ENCODE data around the gene ACTL10.
"Not testable (repeated sequence)": the region's sequence is repeated elsewhere in the genome, so short reads cannot be mapped to it uniquely, and the experiment has no call there.

Gene ACTL10

DNA sequence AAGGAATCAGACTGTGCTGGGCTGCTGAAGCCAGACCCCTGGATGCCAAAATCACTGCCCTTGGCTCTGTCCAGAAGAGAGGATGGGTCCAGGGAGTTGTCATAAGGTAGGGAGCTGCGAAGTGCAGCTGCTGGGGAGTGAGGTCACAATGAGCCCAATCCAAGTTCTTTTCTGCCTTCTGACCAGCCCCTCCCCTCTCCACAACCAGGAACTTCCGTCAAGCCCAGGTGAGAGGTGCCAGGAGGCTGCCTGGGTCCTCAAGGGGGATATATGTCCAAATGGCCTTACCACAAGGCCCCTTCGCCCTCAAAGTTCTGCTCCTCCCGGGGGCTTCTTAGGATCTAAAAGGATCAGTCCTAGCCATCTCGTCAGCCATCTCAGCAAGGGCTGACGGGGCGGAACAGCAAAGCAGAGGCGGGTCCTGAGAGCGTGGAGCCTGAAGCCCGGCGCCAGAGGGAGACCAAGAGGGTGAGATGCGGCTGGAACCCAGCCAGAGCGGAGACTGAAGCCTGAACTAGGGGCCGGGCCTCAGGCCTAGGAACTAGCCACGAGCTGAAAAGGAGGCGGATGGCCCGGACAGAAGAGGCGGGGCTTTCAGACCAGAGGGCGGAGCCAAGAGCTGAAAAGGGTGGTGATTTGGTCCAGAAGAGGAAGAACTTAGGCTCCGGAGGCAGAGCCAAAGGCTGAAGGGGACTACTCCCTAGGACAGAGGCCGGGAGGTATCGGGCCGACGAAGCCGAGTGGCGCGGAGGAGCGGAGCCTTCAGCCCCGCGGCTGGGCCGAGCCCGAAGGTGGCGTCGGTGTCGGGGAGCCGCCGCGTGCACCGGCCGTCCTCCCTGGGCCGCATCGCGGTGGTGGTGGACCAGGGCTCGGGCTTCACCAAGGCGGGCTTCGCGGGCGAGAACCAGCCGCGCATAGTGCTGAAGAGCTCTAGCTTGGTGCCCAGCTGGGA lies at the start of gene ACTL10:
TSS of gene ACTL10 (plus strand) at position 651 of the 952 bp plus-strand sequence. CDS start 555 bp downstream, outside the sequence.
- peak; percentile 96 for DNase-seq

DNA sequence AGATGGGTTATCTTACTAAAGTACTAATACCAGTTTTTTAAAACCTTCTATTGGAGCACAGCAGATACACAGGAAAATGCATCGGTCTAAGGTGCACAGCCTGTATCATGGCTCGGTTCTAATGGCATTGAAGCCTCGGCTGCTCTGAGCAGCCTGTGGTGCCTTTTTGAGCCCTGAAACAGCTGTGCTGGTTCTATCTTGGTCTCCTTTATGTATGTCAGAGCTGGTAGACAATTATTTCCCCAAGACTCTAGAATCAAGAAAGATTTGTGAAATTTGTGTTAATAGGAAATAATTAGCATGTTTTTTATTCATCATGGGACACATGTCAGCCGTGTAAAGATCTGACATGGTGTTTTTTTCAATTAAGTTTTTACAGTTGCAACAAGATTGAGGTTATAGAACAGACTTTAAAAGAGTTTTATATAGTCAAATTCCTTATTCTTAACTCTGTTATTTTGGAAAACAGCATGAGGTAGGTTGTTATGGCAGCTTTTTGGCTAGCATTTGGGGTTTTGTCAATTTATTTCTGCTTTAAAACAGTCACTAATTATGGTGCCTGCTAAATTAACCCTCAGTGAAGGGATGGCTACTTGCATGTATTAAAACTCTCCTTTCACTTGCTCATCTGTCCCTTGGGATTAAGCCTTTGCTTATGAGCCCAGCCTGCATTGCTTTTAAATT lies 44.9 kb upstream of the ACTL10 start:
- DNase-seq, result no peak

DNA sequence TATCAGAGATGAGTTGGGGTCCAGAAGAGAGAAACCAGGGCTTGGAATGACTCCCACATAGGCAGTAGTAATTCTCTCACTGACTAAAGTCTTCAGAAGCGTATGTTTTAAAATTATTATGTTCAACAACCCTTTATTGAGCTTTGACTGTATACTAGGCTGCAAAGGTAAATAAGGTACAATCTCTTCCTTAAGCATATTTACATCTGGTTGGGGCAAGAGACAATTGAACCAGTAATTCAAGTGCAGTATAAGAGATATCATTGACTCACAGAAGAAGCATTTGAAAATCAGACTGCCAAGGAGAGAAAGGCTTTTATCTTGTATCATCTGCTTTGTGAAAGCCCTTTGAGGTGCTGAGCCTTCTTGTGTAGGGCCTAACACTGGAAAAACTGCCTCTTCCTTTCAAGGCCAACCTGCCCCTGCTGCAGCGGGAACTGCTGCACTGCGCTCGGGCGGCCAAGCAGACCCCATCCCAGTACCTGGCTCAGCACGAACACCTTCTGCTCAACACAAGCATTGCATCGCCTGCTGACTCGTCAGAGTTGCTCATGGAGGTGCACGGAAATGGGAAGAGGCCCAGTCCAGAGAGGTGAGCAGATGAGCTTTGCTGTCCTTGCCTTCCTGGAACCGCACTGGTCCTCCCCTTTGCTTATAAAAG lies 43.9 kb upstream of the ACTL10 start:
- DNase-seq, result no peak

DNA sequence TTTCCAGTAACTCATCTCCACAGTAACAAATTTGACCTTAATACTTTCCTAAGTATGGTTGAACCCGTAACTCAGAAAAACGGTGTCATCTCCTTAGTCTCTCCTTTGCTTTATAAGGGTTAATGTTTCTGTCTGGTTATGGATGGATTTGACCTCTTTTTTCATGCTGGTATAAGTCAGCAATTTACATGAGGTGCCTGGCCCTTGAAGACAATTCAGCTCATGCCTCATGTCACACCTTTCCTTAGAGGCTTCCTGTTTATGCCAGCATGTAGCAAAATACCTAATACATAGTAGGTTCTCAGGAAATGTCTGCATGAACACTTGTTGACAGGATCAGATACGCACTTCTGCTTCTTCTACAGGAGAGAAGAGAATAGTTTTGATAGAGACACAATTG lies 42.3 kb upstream of the ACTL10 start:
- DNase-seq, result no peak

DNA sequence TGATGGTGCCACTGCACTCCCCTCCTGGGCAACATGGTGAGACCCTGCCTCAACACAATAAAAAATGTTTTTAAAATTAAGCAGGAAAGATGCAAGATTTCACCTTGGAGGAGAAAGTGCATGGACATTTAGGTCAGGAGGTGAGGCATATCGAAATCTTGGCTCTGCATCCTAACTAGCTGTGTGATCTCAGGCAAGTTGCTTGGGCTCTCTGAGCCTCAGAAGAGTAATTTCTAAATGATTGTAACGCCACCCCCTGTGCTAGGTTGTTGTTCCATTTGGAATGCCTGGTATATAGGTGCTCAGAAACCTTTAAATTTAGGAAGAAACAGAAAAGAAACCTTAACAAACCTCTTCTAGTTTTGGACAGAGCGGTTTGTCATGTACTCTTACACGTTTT lies 40.6 kb upstream of the ACTL10 start:
- no peak for DNase-seq

DNA sequence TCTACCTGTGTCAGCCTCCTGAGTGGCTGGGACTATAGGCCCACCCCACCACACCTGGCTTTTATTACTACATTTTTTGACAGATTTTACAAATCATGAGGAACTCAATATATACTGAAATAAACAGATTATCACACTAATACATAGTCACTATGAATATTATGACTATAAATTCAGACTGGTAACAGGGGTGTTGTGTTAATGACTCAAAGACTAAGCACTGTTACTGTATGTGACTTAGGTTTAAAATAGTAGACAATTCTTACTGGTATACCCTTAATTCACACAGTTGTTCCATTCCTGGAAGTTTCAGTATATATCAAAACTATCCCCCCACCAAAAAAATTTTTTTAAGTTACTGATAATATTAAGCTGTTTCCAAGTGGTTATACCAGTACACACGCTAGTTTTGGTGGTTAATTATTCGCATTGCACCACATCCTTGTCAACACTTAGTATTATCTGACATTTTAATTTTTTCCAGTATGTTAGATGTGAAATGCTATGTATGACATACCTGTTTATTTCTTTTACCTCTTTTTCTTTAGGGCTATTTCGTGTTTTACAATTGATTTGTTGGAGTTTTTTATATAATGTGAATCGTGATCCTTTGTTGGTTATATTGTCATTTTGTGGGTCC lies 39.0 kb upstream of the ACTL10 start:
- no peak for DNase-seq

DNA sequence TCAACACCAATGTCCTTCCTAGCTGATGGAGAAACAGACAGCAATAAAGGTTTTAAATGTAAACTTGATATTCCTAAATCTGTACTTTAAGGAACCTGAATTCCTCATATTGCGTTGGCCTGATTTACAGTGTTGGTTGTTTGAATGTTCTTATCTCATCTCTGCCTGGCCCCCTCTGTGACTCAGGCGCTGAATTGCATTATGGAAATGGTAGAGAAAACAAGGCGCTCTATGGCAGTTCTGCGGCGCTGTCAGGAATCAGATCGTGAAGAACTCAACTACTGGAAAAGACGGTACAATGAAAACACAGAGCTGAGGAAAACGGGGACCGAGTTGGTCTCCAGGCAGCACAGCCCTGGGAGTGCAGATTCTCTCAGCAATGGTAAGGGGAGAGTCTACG lies 37.2 kb upstream of the ACTL10 start:
- DNase-seq, result no peak

DNA sequence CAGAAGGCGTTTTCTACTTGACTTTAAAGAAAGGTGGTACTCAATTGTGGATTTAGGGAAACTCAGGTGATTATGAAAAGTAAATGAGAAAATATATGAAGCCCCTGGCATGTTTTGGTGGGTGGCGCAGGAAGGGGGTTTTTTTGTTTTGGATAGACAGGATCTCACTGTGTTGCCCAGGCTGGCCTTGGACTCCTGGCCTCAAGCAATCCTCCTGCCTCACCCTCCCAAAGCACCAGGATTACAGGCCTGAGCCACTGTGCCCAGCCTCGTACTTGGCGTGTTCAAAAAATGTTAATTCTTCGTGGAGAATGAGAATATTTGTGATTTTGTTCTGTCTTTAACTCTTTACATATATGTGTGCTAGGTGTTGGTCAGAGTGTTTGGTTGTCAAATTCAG lies 36.8 kb upstream of the ACTL10 start:
- DNase-seq, result no peak

DNA sequence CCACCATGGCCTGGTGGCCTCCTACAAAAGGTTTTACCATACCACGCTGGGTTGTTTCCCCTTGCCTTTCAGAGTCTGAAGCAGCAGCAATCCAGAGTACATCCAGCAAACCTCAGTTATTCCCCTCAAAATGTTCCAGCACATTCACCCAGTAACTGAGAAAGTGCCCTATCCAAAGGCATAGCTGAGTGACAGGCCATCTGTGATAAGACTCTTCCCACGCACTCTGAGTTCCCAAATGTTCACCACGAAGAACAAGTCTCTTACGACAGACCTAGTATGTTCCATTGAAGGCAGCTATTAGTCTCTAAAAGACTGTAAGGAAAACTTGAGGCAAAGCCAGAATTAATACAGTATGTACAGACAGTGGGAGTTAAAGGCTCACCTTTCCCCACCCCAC lies 36.2 kb upstream of the ACTL10 start:
- DNase-seq, result no peak

DNA sequence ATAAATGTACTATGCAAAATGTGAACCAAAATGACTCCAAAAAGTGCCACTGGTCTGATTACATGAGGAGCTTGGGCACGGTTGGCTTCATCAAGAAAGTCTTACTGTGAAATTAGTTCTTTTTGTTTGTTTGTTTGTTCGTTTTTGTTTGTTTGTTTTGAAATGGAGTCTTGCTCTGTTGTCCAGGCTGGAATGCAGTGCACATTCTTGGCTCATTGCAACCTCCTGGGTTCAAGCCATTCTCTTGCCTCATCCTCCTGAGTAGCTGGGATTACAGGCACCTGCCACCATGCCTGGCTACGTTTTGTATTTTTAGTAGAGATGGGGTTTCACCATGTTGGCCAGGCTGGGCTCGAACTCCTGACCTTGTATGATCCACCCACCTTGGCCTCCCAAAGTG lies 34.8 kb upstream of the ACTL10 start:
- DNase-seq, result not testable (repeated sequence)

DNA sequence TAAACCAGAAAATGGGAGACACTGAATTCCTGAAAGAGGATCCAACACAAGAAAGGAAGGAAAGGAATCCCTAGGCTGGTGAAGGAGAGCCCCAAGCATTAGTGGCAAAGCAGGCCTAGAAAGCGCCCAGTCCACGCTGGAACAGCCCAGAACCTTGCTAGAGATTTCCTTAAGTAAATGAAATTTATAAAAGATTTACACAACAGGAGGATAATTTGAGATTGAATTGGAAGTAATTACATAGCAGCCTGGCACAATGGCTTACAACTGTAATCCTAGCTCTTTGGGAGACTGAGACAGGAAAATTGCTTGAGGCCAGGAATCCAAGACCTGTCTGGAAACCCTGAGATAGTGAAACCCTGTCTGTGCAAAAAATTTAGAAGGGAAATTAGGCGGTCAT lies 31.4 kb upstream of the ACTL10 start:
- no peak for DNase-seq

DNA sequence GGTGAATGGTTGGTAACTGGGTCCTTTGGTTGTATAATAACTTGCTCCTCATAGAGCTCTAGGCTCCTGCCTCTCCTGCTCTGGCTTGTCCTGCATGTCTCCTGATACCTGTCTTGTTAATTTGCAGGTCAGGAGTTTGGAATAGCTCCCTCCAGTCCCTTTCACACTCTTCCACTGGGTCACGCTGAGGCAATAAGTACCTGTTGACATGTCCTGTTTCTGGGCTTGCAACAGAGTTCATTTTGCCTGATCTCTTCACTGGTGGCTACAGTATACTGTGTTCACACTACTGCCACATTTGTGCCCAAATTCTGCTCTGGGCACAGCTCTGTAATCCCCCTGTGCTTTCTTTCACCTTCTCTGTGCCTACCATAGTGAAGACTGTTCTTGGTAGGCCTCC lies 30.0 kb upstream of the ACTL10 start:
- no peak for DNase-seq

DNA sequence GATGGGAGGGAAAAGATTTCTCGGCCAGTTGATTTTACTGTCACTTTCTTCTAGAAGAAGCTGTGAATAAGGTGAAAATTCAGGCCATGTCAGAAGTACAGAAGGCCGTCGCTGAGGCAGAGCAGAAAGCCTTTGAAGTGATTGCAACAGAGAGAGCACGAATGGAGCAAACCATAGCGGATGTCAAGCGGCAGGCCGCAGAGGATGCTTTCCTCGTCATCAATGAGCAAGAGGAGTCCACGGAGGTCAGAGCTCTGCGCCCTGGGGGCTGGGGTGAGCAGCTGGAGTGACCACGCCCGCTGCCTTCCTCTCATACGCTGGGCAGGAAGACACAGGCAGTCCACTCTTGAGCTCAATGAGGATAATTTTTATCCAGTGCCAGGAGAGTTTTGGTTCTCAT lies 26.5 kb upstream of the ACTL10 start:
- no peak for DNase-seq

DNA sequence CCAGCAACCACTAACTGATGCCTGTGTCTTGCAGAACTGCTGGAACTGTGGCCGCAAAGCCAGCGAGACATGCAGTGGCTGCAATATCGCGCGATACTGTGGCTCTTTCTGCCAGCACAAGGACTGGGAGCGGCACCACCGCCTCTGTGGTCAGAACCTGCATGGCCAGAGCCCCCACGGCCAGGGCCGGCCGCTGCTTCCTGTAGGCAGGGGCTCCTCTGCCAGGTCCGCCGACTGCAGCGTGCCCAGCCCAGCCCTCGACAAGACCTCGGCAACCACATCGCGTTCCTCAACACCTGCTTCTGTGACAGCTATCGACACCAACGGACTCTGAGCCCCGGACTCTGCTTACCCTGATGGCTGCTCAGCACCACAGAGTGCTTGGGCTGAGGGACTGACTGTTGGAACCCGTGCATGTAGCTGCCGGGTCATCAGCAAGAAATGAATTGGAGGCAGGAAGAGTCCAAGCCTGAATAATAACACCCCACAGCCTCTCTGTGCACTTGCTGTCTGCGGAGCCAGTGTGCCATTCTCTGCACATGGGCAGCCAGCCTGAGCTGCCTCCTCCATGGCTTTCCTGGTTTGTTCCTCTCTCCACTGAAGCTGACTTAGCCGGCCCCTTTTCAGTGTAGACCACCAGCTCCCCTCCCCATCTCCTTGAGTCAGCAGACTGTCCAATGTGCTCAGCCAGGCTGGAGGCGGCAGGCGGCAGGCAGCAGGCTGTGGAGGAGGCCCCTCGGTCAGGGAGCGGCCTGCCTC lies 22.3 kb upstream of the ACTL10 start:
- no peak for DNase-seq

DNA sequence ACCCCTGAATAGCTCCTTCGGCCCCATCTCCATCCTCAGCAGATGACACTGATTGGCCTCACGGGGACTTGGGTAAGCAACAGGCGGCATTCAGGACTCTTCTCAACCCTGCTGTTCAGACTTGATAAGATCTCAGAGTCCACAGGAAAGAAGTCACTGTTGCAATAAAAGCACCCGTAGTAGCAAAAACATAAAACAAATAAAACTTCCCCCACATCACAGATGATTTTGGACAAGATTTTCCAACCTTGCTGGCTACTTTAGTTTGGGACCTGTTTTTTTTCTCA lies 21.7 kb upstream of the ACTL10 start:
- no peak for DNase-seq

DNA sequence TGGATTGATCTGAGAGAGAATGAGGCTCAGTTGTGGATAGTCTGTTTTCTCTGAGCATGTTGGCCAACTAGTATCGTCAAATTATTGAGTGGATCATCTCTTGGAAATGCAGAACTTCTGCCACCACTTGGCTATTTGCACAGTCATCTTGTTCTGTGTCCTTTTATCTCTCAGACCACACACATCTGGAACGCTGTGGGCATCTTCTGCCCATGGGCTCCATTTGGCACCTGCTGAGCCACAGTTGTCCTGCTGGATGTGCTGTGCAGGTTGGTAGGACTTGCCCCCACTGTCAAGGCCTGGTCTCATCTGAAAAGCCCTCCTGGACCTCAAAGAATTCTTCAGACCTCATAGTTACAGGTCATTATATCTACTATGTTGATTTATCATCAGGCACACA lies 21.3 kb upstream of the ACTL10 start:
- no peak for DNase-seq

DNA sequence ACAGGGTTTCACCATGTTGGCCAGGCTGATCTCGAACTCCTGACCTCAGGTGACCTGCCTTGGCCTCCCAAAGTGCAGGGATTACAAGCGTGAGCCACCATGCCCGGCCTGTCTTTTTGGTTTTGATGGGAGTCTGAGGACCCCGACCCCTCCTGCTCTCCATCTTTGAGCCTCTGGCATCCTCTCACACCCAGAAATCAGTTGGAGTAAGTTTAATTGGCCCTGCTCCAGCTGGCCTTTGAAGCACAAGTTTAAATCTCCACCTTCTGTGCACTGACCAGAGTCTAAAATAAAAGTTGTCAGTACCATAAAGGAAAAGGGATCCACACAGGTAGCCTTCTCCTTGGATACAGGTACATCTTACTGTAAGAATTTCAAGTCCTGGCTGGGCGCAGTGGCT lies 20.6 kb upstream of the ACTL10 start:
- no peak for DNase-seq

DNA sequence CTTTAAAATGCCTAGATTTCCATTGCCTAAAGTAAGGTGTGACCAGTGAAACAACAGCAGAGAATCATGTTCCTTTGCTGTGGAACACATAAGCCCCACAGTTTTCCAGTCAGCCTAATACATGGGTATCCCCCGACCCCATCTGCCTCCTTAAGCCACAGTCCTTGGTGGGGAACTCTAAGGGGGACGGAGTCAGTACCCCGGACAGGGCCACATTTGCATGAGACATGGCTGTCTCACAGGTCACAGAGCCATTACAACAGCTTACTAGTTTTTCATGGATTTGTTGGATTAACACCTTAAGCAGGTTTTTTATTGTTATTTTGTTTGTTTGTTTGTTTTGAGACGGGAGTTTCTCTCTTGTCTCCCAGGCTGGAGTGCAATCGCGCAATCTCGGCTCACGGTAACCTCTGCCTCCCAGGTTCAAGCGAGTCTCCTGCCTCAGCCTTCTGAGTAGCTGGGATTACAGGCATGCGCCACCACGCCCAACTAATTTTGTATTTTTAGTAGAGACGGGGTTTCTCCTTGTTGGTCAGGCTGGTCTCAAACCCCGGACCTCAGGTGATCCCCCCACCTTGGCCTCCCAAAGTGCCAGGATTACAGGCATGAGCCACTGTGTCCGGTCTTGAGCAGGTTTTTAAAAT lies 19.7 kb upstream of the ACTL10 start:
- not testable (repeated sequence) for DNase-seq

DNA sequence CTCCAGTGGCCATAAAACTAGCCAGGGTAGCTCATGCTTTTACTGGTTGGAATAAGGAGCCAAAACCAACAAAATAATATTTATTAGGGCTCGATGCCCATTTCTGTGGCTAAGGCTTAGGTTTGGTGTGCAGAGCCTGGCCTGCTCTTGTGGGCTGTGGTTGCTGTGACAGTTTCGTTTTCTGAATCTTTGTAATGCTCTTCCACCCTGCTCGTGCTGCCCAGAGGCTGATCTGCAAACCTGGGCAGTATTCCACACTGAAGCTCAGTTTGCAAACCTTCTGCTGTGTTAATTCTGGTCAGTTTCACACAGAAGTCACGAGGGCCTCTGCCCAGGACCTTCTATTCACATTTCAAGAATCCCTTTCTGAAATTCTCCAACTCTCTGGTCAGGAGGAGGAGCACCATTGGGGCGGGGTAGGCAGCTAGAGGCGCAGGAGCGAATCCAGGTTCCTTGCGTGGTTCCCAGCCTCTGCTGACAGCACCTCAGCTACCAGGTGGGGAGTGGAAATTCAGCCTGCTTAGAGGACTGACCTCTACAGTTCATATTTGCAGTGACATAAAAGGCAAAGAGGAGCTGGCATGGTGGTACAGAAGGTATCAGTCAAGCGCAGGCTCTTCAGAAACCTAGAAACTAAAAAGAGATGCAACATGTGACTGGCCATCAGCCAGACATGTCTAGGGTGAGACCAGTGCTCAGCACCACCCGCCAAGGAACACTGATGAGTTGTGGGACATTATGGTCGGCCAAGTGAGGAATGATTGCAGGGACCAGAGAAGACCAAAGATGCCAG lies 18.9 kb upstream of the ACTL10 start:
- DNase-seq, result peak; percentile 58

DNA sequence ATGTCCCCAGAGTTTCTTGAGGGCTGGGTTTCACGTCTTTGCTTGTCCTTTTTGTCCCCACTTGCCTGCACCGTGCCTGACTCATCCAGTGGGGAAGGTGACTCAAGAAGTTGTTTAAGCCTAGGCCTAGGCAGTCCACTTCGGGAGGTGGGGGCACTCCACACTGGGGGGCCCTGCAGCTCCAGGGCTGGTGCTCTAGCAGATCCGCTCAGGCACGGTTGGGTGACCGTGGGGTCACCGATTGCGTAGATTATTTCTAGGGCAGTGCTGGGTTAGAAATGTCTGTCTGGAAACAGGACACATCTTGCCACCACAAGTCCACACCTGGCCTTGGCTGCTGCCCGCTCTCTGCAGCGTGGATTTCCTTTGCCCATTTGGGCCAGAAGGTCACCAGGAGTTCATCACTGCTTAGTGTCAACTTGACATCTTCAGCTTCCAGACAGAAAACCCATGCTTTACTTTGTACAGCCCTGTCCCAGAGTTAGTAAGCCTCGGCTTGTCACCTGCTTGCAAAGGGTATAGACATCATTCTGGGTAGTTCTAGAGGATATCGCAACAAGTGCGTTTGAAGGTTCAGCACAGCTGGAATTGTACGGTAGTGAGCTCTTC lies 18.2 kb upstream of the ACTL10 start:
- no peak for DNase-seq

DNA sequence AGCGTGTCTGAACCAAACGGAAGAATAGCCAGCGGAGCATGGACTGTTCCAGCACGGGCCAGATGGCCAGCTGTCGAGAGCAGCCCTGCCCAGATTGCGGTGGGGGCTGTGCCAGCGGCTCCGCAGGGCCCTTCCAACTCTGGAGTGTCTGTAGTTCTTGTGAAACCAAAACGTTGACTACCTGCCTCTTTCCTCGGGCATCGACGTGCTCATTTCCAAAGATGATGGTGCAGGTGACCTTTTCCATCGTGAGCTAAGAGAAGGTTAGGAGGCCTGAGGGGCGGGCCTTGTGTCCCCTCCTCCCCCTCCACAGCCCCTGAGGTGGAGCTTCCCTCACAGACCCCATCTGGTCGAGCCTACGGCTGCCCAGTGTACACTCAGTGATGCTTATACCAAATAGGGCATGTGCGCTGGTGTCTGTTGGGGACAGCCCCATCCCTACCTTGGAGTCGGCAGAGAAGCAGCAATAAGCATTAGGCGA lies 17.5 kb upstream of the ACTL10 start:
- DNase-seq, result no peak
